IMR-90 (cell line): ENCODE measurements around the gene GRN. TPM values are rescaled to one million over a fixed set of nuclear protein-coding genes. Genes with fewer than 3 reads are reported as not detected.

Source experiments
- ATAC-seq: fragments of 200-7000 bp; cut with Tn5 transposase; 2 replicates; pipeline ENCODE4 v1.9.1; 2020; ENCODE audit warnings: low read depth, mild to moderate bottlenecking, moderate library complexity
- BruUV-seq: library from RNA; stranded (reverse); fragments of 400-500 nt; replicated peaks from 2 replicates; lab custom pipeline; 2021; lab: Mats Ljungman, UMichigan
- CTCF ChIA-PET: fragments of 300-600 bp; formaldehyde crosslinking; extraction: SDS; loops from one replicate; lab custom pipeline; 2021; ENCODE audit warnings: antibody characterized with exemption; lab: Yijun Ruan, JAX
- POLR2A ChIA-PET: fragments of 300-600 bp; sonication (Branson Sonifier 250); formaldehyde crosslinking; loops from one replicate; lab custom pipeline; 2022; ENCODE audit warnings: antibody characterized with exemption; ENCODE audit not compliant: unreplicated experiment; lab: Charles Lee
- DNase-seq: peaks from one replicate; pipeline ENCODE4 v3.0.0; 2013
- H2AFZ ChIP-seq: replicated peaks from 2 replicates; pipeline ENCODE3; 2013; ENCODE audit warnings: low read length, mild to moderate bottlenecking; ENCODE audit not compliant: poor library complexity
- H2AK5ac ChIP-seq: 2 replicates; pipeline ENCODE4 v1.6.1; 2013; ENCODE audit warnings: low read depth, low read length, inconsistent platforms
- H2AK9ac ChIP-seq: replicated peaks from 2 replicates; pipeline ENCODE3; 2013; ENCODE audit warnings: mild to moderate bottlenecking, low read depth, low read length, moderate library complexity; ENCODE audit not compliant: poor library complexity
- H2BK120ac ChIP-seq: 2 replicates; pipeline ENCODE4 v1.6.1; 2013; ENCODE audit warnings: low read depth, low read length, inconsistent platforms
- H2BK15ac ChIP-seq: 3 replicates; pipeline ENCODE4 v1.6.1; 2013; ENCODE audit warnings: low read depth, low read length, inconsistent platforms
- H2BK20ac ChIP-seq: 2 replicates; pipeline ENCODE4 v1.6.1; 2013; ENCODE audit warnings: low read depth, mild to moderate bottlenecking, inconsistent platforms, low read length, moderate library complexity
- H2BK5ac ChIP-seq: 2 replicates; pipeline ENCODE4 v1.6.1; 2013; ENCODE audit warnings: mild to moderate bottlenecking, low read depth, low read length, inconsistent platforms; ENCODE audit not compliant: poor library complexity, severe bottlenecking
- H3K14ac ChIP-seq: replicated peaks from 2 replicates; pipeline ENCODE4 v1.6.1; 2013; ENCODE audit warnings: low read depth, low read length, inconsistent platforms
- H3K18ac ChIP-seq: 2 replicates; pipeline ENCODE4 v1.6.1; 2013; ENCODE audit warnings: low read depth, low read length, control low read depth
- H3K23ac ChIP-seq: 2 replicates; pipeline ENCODE4 v1.6.1; 2013; ENCODE audit warnings: low read depth, low read length, inconsistent platforms
- H3K27ac ChIP-seq: 2 replicates; pipeline ENCODE4 v1.5.1; 2013; ENCODE audit warnings: mild to moderate bottlenecking, control low read depth, low read length; ENCODE audit not compliant: insufficient read depth
- H3K27me3 ChIP-seq: 2 replicates; pipeline ENCODE4 v1.6.1; 2013; ENCODE audit warnings: low read length; ENCODE audit not compliant: control insufficient read depth, insufficient read depth
- H3K36me3 ChIP-seq: 2 replicates; pipeline ENCODE4 v1.6.1; 2013; ENCODE audit warnings: low read length, mixed read lengths; ENCODE audit not compliant: control insufficient read depth, insufficient read depth
- H3K4ac ChIP-seq: 2 replicates; pipeline ENCODE4 v1.6.1; 2013; ENCODE audit warnings: low read depth, low read length, inconsistent platforms
- H3K4me1 ChIP-seq: 2 replicates; pipeline ENCODE4 v1.6.1; 2013; ENCODE audit warnings: low read length, mixed read lengths; ENCODE audit not compliant: control insufficient read depth, insufficient read depth
- H3K4me2 ChIP-seq: 2 replicates; pipeline ENCODE4 v1.6.1; 2013; ENCODE audit warnings: low read depth, mild to moderate bottlenecking, control low read depth, low read length, moderate library complexity
- H3K4me3 ChIP-seq: 2 replicates; pipeline ENCODE4 v1.5.1; 2013; ENCODE audit warnings: low read depth, mild to moderate bottlenecking, control low read depth, low read length, moderate library complexity; ENCODE audit not compliant: insufficient read depth
- H3K56ac ChIP-seq: 2 replicates; pipeline ENCODE4 v1.6.1; 2013; ENCODE audit warnings: low read length, inconsistent platforms; ENCODE audit not compliant: insufficient read depth; ENCODE audit errors: extremely low read depth
- H3K79me1 ChIP-seq, 2 experiments: 2 replicates each; pipeline ENCODE4 v1.6.1; 2013; ENCODE audit warnings: low read length in 2 of 2, inconsistent platforms in 1 of 2, low read depth in 1 of 2
- H3K9ac ChIP-seq: 2 replicates; pipeline ENCODE4 v1.6.1; 2013; ENCODE audit warnings: low read depth, low read length, control low read depth
- H3K9me1 ChIP-seq: 2 replicates; pipeline ENCODE4 v1.6.1; 2013; ENCODE audit warnings: low read length, inconsistent platforms; ENCODE audit not compliant: insufficient read depth
- H3K9me3 ChIP-seq: 2 replicates; pipeline ENCODE4 v1.6.1; 2013; ENCODE audit warnings: low read length; ENCODE audit not compliant: control insufficient read depth, insufficient read depth
- H4K20me1 ChIP-seq: 2 replicates; pipeline ENCODE4 v1.6.1; 2013; ENCODE audit warnings: low read length, inconsistent platforms; ENCODE audit not compliant: insufficient read depth
- H4K5ac ChIP-seq: 2 replicates; pipeline ENCODE4 v1.6.1; 2013; ENCODE audit warnings: mild to moderate bottlenecking, low read depth, low read length, control low read depth
- H4K8ac ChIP-seq, 2 experiments: 2 replicates each; pipeline ENCODE4 v1.6.1; 2013; ENCODE audit warnings: low read depth in 2 of 2, low read length in 2 of 2, control low read depth in 1 of 2, inconsistent platforms in 1 of 2
- H4K91ac ChIP-seq: 2 replicates; pipeline ENCODE4 v1.6.1; 2013; ENCODE audit warnings: low read depth, low read length, inconsistent platforms; ENCODE audit not compliant: insufficient read depth
- BHLHE40 ChIP-seq: fragments of 150-350 bp; IDR thresholded peaks from 2 replicates; pipeline ENCODE4 v1.6.1; 2016; ENCODE audit warnings: mild to moderate bottlenecking, low read depth, low read length
- CEBPB ChIP-seq: IDR thresholded peaks from 2 replicates; pipeline ENCODE4 v1.6.1; 2012; ENCODE audit warnings: low read depth, low read length, improper control_type of control experiment
- CHD1 ChIP-seq: IDR thresholded peaks from 2 replicates; pipeline ENCODE4 v1.6.1; 2012; ENCODE audit warnings: low read depth, low read length, improper control_type of control experiment
- CTCF ChIP-seq: conservative IDR thresholded peaks from 2 replicates; pipeline ENCODE4 v1.5.1; 2012; ENCODE audit warnings: mild to moderate bottlenecking, low read depth, low read length, improper control_type of control experiment
- FOS ChIP-seq: fragments of 150-350 bp; IDR thresholded peaks from 2 replicates; pipeline ENCODE4 v1.6.1; 2016; ENCODE audit warnings: low read depth, low read length
- MAFK ChIP-seq: IDR thresholded peaks from 2 replicates; pipeline ENCODE4 v1.6.1; 2012; ENCODE audit warnings: low read depth, low read length, improper control_type of control experiment
- MAZ ChIP-seq: IDR thresholded peaks from 2 replicates; pipeline ENCODE4 v1.6.1; 2012; ENCODE audit warnings: low read depth, mild to moderate bottlenecking, low read length, improper control_type of control experiment, moderate library complexity, borderline replicate concordance
- MXI1 ChIP-seq: IDR thresholded peaks from 2 replicates; pipeline ENCODE4 v1.6.1; 2012; ENCODE audit warnings: low read depth, mild to moderate bottlenecking, low read length, moderate library complexity, borderline replicate concordance
- NFE2L2 ChIP-seq: fragments of 150-350 bp; IDR thresholded peaks from 2 replicates; pipeline ENCODE4 v1.6.1; 2016; ENCODE audit warnings: low read depth, mild to moderate bottlenecking, low read length
- POLR2A ChIP-seq: IDR thresholded peaks from 2 replicates; pipeline ENCODE4 v1.6.1; 2012; ENCODE audit warnings: mild to moderate bottlenecking, low read depth, low read length
- RAD21 ChIP-seq: IDR thresholded peaks from 2 replicates; pipeline ENCODE4 v1.6.1; 2012; ENCODE audit warnings: low read length, improper control_type of control experiment
- RCOR1 ChIP-seq: IDR thresholded peaks from 2 replicates; pipeline ENCODE4 v1.6.1; 2012; ENCODE audit warnings: mild to moderate bottlenecking, low read length, improper control_type of control experiment; ENCODE audit not compliant: insufficient replicate concordance
- RFX5 ChIP-seq: IDR thresholded peaks from 2 replicates; pipeline ENCODE4 v1.8.0; 2012; ENCODE audit warnings: low read depth, mild to moderate bottlenecking, low read length, moderate library complexity
- SMC3 ChIP-seq: fragments of 150-350 bp; IDR thresholded peaks from 2 replicates; pipeline ENCODE4 v1.6.1; 2016; ENCODE audit warnings: low read depth, mild to moderate bottlenecking, antibody characterized with exemption, low read length, moderate library complexity
- WGBS, 2 experiments: methylation state at CpG; one replicate each; pipeline versions ENCODE4 v1.1.5 to v1.1.7; 2013; ENCODE audit warnings: missing lambda C conversion rate in 2 of 2; ENCODE audit not compliant: insufficient read length in 1 of 2; ENCODE audit errors: extremely low coverage in 2 of 2; 5-methylcytosine and 5-hydroxymethylcytosine counted together
- dilution Hi-C: fragments of 300-500 bp; cut with HindIII; formaldehyde crosslinking; loops from one replicate; pipeline ENCODE4 v1.14.3; 2018; ENCODE audit warnings: low sequenced_read_pairs; ENCODE audit not compliant: unreplicated experiment
- in situ Hi-C: fragments of 300-500 bp; cut with MboI; formaldehyde crosslinking; loops from 3 replicates; pipeline ENCODE4 v1.14.3; 2019; ENCODE audit warnings: low sequenced_read_pairs, inconsistent platforms, mixed read lengths
- intact Hi-C: fragments of 100-400 bp; cut with micrococcal nuclease; formaldehyde crosslinking; loops from 2 replicates; pipeline ENCODE4 v1.10.0; 2022
- polyA plus RNA-seq, 3 experiments: library from polyadenylated mRNA; depleted of rRNA; stranded (reverse); fragments of >200 nt; gene quantifications; 2 replicates each; pipeline ENCODE4 v1.2.3, GENCODE V29; 2012; ENCODE audit warnings: low replicate concordance in 1 of 3
- total RNA-seq: library from RNA; depleted of rRNA; stranded (reverse); fragments of >200 nt; gene quantifications from 2 replicates; pipeline ENCODE4 v1.2.3, GENCODE V29; 2012
- TF ChIP-seq, protein P1 (sequence below): fragments of 150-350 bp; IDR thresholded peaks from 2 replicates; pipeline ENCODE4 v1.6.1; 2016; ENCODE audit warnings: low read depth, mild to moderate bottlenecking, low read length, moderate library complexity, borderline replicate concordance
- TF ChIP-seq, protein P2 (sequence below): fragments of 150-350 bp; IDR thresholded peaks from 2 replicates; pipeline ENCODE4 v1.6.1; 2017; ENCODE audit warnings: mild to moderate bottlenecking, antibody characterized with exemption, low read length, low read depth

GRN gene
- total and polyA plus RNA-seq, 2 of the 4 experiments (the other 2 are of a cell fraction) = 38.9 to 494 TPM

DNA sequence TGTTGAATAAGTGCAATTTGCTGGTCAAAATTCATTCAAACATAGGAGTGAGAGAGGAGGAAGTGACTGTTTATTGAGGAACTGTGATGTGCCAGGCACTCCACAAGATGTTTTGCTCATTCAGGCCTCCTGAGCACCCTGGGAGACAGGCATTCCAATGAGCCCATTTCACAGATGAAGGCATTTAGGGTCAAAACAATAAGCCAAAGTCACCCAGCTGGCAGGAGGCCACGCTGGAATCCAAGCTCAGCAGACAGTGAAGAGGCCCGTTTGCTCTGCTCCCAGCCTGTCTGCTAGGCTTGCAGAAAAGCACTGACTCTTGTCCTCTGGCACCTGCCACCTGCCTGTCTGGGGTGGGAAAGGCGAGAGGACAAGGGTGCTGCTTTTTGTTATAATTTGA lies 10.4 kb upstream of the GRN start:
- Histone ChIP-seq H2BK120ac (no peak overlapping the region), H3K23ac (no peak overlapping the region), H4K20me1 (no peaks in the 10 kb centered on the region), H3K4ac (no peak overlapping the region), H3K4me2 (no peak overlapping the region), H3K9me3 (no peaks in the 10 kb centered on the region), H3K27ac (no peak overlapping the region), H3K9me1 (no peaks in the 10 kb centered on the region), H3K79me1 (no peaks in the 10 kb centered on the region), H3K36me3 (no peaks in the 10 kb centered on the region), H2BK5ac (no peak overlapping the region), H4K5ac (no peak overlapping the region), H4K91ac (no peak overlapping the region), H3K4me3 (no peak overlapping the region), H3K14ac (no peak overlapping the region), H2BK15ac (no peak overlapping the region), H2AFZ (no peak overlapping the region), H3K18ac (no peak overlapping the region), H3K4me1 (no peaks in the 10 kb centered on the region), H3K27me3 (peaks cover 13% of the 10 kb centered on the region; the same call in 1 of the 2 replicates), H2AK5ac (no peak overlapping the region), H3K56ac (no peak overlapping the region), H2BK20ac (no peak overlapping the region), H4K8ac (no peak overlapping the region), H3K9ac (no peak overlapping the region), H2AK9ac (no peak overlapping the region)
- ChIA-PET POLR2A (no interaction called here), CTCF (no interaction called here)
- in situ Hi-C loops = no loop called here
- no peak for ATAC-seq
- TF ChIP-seq MAFK (no peak), BHLHE40 (no peak), RCOR1 (no peak), RAD21 (no peak), SMC3 (no peak), CEBPB (no peak), CHD1 (no peak), RFX5 (no peak), FOS (no peak), MAZ (no peak), MXI1 (no peak), NFE2L2 (no peak), POLR2A (no peak), CTCF (no peak)
- TF ChIP-seq, protein P1, sequence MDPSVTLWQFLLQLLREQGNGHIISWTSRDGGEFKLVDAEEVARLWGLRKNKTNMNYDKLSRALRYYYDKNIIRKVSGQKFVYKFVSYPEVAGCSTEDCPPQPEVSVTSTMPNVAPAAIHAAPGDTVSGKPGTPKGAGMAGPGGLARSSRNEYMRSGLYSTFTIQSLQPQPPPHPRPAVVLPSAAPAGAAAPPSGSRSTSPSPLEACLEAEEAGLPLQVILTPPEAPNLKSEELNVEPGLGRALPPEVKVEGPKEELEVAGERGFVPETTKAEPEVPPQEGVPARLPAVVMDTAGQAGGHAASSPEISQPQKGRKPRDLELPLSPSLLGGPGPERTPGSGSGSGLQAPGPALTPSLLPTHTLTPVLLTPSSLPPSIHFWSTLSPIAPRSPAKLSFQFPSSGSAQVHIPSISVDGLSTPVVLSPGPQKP = no peak
- TF ChIP-seq, protein P2, sequence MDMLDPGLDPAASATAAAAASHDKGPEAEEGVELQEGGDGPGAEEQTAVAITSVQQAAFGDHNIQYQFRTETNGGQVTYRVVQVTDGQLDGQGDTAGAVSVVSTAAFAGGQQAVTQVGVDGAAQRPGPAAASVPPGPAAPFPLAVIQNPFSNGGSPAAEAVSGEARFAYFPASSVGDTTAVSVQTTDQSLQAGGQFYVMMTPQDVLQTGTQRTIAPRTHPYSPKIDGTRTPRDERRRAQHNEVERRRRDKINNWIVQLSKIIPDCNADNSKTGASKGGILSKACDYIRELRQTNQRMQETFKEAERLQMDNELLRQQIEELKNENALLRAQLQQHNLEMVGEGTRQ = no peak
- WGBS, 2 experiments = 50% methylated on average over 1 of the region's 3 CpGs; no CpG with 5 or more reads in 1 of the 2 experiments
- intact Hi-C loops = no loop called here
- BruUV-seq = no TSS peak
- peak; percentile 15 for DNase-seq
- dilution Hi-C loops = no loop called here
